ENCODE measurements around the gene NKG7. TPM values are rescaled to one million over a fixed set of nuclear protein-coding genes. Genes with fewer than 3 reads are reported as not detected.
A peak's percentile ranks its signal among the peaks of the same experiment; 100 is the strongest.
"Not testable (repeated sequence)": the region's sequence is repeated elsewhere in the genome, so short reads cannot be mapped to it uniquely, and the experiment has no call there.

NKG7 gene
- 24.0 TPM for total RNA-seq

GRCh38 chr19:51372649-51373504, at the start of gene NKG7:
Gene NKG7 (minus strand): TSS chr19:51372654. CDS start chr19:51372535, 119 bp downstream.
- peak in 2 of 3 donors; percentile 85 to 93 for DNase-seq (ENCODE audit: low read depth in 2 of 3, low spot score in 2 of 3)

- DNase-seq (ENCODE audit: low read depth in 2 of 3, low spot score in 2 of 3), result peak; percentile 67 to 86 (median 79)
Measured at GRCh38 chr19:51422053-51422448, 49.6 kb upstream of the NKG7 start.

- DNase-seq (ENCODE audit: low read depth in 2 of 3, low spot score in 2 of 3), result peak in 1 of 3 donors; percentile 23
Measured at GRCh38 chr19:51421229-51422052, 49.0 kb upstream of the NKG7 start.

GRCh38 chr19:51420511-51420910, 48.1 kb upstream of the NKG7 start:
- DNase-seq (ENCODE audit: low read depth in 2 of 3, low spot score in 2 of 3), result not testable (repeated sequence)

- no peak for DNase-seq (ENCODE audit: low read depth in 2 of 3, low spot score in 2 of 3)
Measured at GRCh38 chr19:51418707-51419106, 46.3 kb upstream of the NKG7 start.

- no peak for DNase-seq (ENCODE audit: low read depth in 2 of 3, low spot score in 2 of 3)
Measured at GRCh38 chr19:51417810-51418157, 45.3 kb upstream of the NKG7 start.

- DNase-seq (ENCODE audit: low read depth in 2 of 3, low spot score in 2 of 3), result peak in 2 of 3 donors; percentile 81 to 87
Measured at GRCh38 chr19:51417107-51417809, 44.8 kb upstream of the NKG7 start, which contains the start of gene SIGLEC10. Gene SIGLEC10 (minus strand): TSS chr19:51417642. CDS start chr19:51417581, 61 bp downstream.

GRCh38 chr19:51416422-51416821, 44.0 kb upstream of the NKG7 start:
- not testable (repeated sequence) for DNase-seq (ENCODE audit: low read depth in 2 of 3, low spot score in 2 of 3)

GRCh38 chr19:51415187-51415586, 42.7 kb upstream of the NKG7 start:
- no peak for DNase-seq (ENCODE audit: low read depth in 2 of 3, low spot score in 2 of 3)

GRCh38 chr19:51410950-51411748, 38.7 kb upstream of the NKG7 start:
- DNase-seq (ENCODE audit: low read depth in 2 of 3, low spot score in 2 of 3), result no peak

GRCh38 chr19:51407511-51408131, 35.2 kb upstream of the NKG7 start:
- DNase-seq (ENCODE audit: low read depth in 2 of 3, low spot score in 2 of 3), result peak in 2 of 3 donors; percentile 57 to 74

- DNase-seq (ENCODE audit: low read depth in 2 of 3, low spot score in 2 of 3), result no peak
Measured at GRCh38 chr19:51402117-51402516, 29.7 kb upstream of the NKG7 start.

- DNase-seq (ENCODE audit: low read depth in 2 of 3, low spot score in 2 of 3), result not testable (repeated sequence)
Measured at GRCh38 chr19:51399936-51400335, 27.5 kb upstream of the NKG7 start.

- no peak for DNase-seq (ENCODE audit: low read depth in 2 of 3, low spot score in 2 of 3)
Measured at GRCh38 chr19:51399231-51399630, 26.8 kb upstream of the NKG7 start.

GRCh38 chr19:51398096-51398704, 25.7 kb upstream of the NKG7 start:
- DNase-seq (ENCODE audit: low read depth in 2 of 3, low spot score in 2 of 3), result peak in 1 of 3 donors; percentile 63

GRCh38 chr19:51397453-51397852, 25.0 kb upstream of the NKG7 start:
- not testable (repeated sequence) for DNase-seq (ENCODE audit: low read depth in 2 of 3, low spot score in 2 of 3)

GRCh38 chr19:51396175-51396574, 23.7 kb upstream of the NKG7 start:
- DNase-seq (ENCODE audit: low read depth in 2 of 3, low spot score in 2 of 3), result no peak

GRCh38 chr19:51394050-51394836, 21.8 kb upstream of the NKG7 start:
- peak; percentile 58 to 99 (median 97) for DNase-seq (ENCODE audit: low read depth in 2 of 3, low spot score in 2 of 3)
